ENCODE results near the gene UNC13C.

DNA sequence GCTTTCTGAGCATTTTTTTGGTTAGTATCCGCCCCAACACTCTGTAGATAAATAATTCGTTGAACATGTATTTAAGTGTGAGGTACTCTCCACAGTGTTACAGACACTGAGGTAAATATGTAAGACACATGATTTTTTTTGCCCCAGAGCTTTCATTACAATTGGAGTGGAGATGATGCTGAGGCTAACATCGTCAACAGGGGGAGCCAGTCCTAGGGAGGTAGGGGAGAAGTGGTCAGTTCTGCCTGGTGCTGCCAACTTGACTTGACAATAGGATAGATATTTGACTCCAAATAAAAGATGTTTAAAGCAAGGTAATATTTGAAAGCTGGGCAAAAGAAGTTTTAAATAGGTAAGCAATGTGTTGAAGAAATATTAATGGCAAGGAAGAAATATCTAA lies 295.7 kb downstream of the UNC13C start:
- no peak for TF ChIP-seq CREB1 (IDR thresholded peaks at IDR 0.05; ENCODE audit: low read depth)
- TF ChIP-seq, protein P1, sequence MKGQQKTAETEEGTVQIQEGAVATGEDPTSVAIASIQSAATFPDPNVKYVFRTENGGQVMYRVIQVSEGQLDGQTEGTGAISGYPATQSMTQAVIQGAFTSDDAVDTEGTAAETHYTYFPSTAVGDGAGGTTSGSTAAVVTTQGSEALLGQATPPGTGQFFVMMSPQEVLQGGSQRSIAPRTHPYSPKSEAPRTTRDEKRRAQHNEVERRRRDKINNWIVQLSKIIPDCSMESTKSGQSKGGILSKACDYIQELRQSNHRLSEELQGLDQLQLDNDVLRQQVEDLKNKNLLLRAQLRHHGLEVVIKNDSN (IDR thresholded peaks at IDR 0.05), result no peak

Measured in Ishikawa (cell line).